Loucy (cell line): ENCODE results near the gene RNF8.

Experiments used
- EZH2phosphoT487 ChIP-seq: fragments of 200-600 bp; IDR thresholded peaks from 2 replicates; pipeline ENCODE4 v1.6.1; 2018; ENCODE audit warnings: antibody characterized with exemption, mild to moderate bottlenecking, moderate library complexity, borderline replicate concordance
- TF ChIP-seq, protein P1 (sequence below): fragments of 200-600 bp; sonication (generic); conservative IDR thresholded peaks from 2 replicates; pipeline ENCODE4 v1.5.1; 2014; ENCODE audit warnings: mild to moderate bottlenecking, antibody characterized with exemption, low read length

DNA sequence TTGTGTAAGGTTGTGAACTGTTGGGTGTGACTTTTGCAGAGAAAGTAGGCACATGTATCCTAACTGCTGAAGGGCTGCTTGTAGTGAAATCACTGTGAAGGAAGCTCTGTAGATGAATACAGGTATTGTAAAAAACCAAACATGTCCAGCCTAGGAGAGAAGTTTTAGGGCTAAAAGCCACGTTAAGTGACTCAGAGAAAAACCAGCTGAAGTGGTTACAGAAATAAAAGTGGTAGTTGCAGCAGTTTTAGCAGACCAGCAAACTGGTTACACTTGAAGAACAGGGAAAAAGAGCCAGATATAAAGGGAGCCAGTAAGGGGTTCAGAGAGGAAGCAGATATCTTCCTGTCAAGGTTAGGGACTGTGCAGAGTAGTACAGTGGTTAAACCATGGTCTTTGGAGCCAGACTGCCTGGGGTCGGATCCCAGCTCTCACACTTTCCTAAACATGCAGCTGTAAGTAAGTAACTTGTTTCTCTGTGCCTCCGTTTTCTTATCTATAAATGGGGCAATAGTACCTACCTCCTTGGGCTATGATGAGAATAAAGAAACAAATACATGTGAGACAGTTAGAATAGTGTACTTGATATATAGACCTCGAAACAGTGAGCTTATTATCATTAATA is 33.8 kb upstream of the RNF8 start:
- TF ChIP-seq, protein P1, sequence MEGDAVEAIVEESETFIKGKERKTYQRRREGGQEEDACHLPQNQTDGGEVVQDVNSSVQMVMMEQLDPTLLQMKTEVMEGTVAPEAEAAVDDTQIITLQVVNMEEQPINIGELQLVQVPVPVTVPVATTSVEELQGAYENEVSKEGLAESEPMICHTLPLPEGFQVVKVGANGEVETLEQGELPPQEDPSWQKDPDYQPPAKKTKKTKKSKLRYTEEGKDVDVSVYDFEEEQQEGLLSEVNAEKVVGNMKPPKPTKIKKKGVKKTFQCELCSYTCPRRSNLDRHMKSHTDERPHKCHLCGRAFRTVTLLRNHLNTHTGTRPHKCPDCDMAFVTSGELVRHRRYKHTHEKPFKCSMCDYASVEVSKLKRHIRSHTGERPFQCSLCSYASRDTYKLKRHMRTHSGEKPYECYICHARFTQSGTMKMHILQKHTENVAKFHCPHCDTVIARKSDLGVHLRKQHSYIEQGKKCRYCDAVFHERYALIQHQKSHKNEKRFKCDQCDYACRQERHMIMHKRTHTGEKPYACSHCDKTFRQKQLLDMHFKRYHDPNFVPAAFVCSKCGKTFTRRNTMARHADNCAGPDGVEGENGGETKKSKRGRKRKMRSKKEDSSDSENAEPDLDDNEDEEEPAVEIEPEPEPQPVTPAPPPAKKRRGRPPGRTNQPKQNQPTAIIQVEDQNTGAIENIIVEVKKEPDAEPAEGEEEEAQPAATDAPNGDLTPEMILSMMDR, result no peak
- no peak for TF ChIP-seq EZH2phosphoT487
